Upper lobe of left lung (tissue), 6 donors: ENCODE results near the gene CCNO. TPM values are rescaled to one million over a fixed set of nuclear protein-coding genes. Genes with fewer than 3 reads are reported as not detected.
A peak's percentile ranks its signal among the peaks of the same experiment; 100 is the strongest.

Experiments used
- ATAC-seq, 2 donors: fragments of 200-7000 bp; cut with Tn5 transposase; one replicate each; pipeline ENCODE4 v1.9.1; 2022; ENCODE audit warnings: mild to moderate bottlenecking in 2 of 2, moderate library complexity in 2 of 2; ENCODE audit not compliant: low FRiP score in 2 of 2
- DNase-seq, 2 donors: peaks; one replicate each; pipeline ENCODE4 v3.0.0-alpha.2; 2019 to 2020
- H3K27ac ChIP-seq, 4 donors: fragments of 200-600 bp; sonication (generic); one replicate each; pipeline ENCODE4 v1.5.1; 2016 to 2019
- H3K27me3 ChIP-seq, 4 donors: fragments of 200-600 bp; sonication (generic); one replicate each; pipeline ENCODE4 v1.5.1; 2017 to 2019
- H3K36me3 ChIP-seq, 4 donors: fragments of 200-600 bp; sonication (generic); one replicate each; pipeline ENCODE4 v1.5.1; 2016 to 2019
- H3K4me1 ChIP-seq, 4 donors: fragments of 200-600 bp; sonication (generic); one replicate each; pipeline ENCODE4 v1.5.1; 2018 to 2019
- H3K4me3 ChIP-seq, 4 donors: fragments of 200-600 bp; sonication (generic); one replicate each; pipeline ENCODE4 v1.5.1; 2017 to 2019; ENCODE audit warnings: mild to moderate bottlenecking in 2 of 4, moderate library complexity in 1 of 4
- H3K9me3 ChIP-seq, 4 donors: fragments of 200-600 bp; sonication (generic); one replicate each; pipeline ENCODE4 v1.5.1; 2018 to 2019
- CTCF ChIP-seq, 6 experiments: fragments of 450-650 bp in 4 of 6; fragments of 200-600 bp in 2 of 6; sonication (generic) in 2 of 6; IDR thresholded peaks; one replicate each; pipeline ENCODE4 v1.5.1; 2016 to 2019; ENCODE audit warnings: antibody characterized with exemption in 6 of 6
- EP300 ChIP-seq, 4 donors: sonication (generic); formaldehyde crosslinking; IDR thresholded peaks; one replicate each; pipeline ENCODE4 v1.5.1; 2017; ENCODE audit warnings: antibody characterized with exemption in 4 of 4, control low read depth in 2 of 4
- POLR2A ChIP-seq, 4 donors: fragments of 450-650 bp; IDR thresholded peaks; one replicate each; pipeline ENCODE4 v1.5.1; 2016 to 2017; ENCODE audit warnings: antibody characterized with exemption in 4 of 4, mild to moderate bottlenecking in 2 of 4
- POLR2AphosphoS5 ChIP-seq, 2 donors: sonication (generic); formaldehyde crosslinking; IDR thresholded peaks; one replicate each; pipeline ENCODE4 v1.5.1; 2017; ENCODE audit warnings: antibody characterized with exemption in 2 of 2
- WGBS, 2 donors: methylation state at CpG; one replicate each; pipeline ENCODE4 v1.1.5; 2017 to 2018; 5-methylcytosine and 5-hydroxymethylcytosine counted together
- total RNA-seq, 6 donors: library from RNA; depleted of rRNA in 4 of 6; stranded (reverse); fragments of >200 nt in 4 of 6; gene quantifications; one replicate each; pipeline versions ENCODE4 v1.1.0 to v1.2.1, GENCODE V29; 2016 to 2021
- donor health status: DM: no; HTN: no; CAD: no; lungs with moderate emphysema.
- donor health status: DM: no; HTN: yes; CAD: no; lungs with severe emphysema.

Gene CCNO
- total RNA-seq, 6 donors from 2014 or later = 0.31 to 8.5 (median 2.4) TPM; not detected in 1

GRCh38 chr5:55232271-55232984 is 980 bp downstream of the CCNO start:
- DNase-seq (peak in 1 of 2 donors; percentile 71), ATAC-seq (no peak)
- Histone ChIP-seq H3K36me3 (no peaks in the 10 kb centered on the region), H3K27me3 (peaks cover 0 to 71% (median 47%) of the 10 kb centered on the region in 4 donors), H3K4me3 (peak overlapping the region; percentile 27 to 56 (median 48)), H3K4me1 (peaks cover 39 to 44% (median 40%) of the 10 kb centered on the region in 4 donors), H3K27ac (peak overlapping the region in 2 of 4 donors; percentile 12 to 18), H3K9me3 (no peaks in the 10 kb centered on the region)
- no peak for TF ChIP-seq CTCF (IDR thresholded peaks at IDR 0.05)
- TF ChIP-seq POLR2A (IDR thresholded peaks at IDR 0.05) = no peak
- 3% methylated on average over 41 to 44 of the region's 45 CpGs for WGBS, 2 donors

- H3K36me3 ChIP-seq = no peaks in the 10 kb centered on the region
- TF ChIP-seq POLR2A (IDR thresholded peaks at IDR 0.05) = no peak
- TF ChIP-seq POLR2AphosphoS5 (IDR thresholded peaks at IDR 0.05) = no peak
- no peak for TF ChIP-seq EP300 (IDR thresholded peaks at IDR 0.05)
- peaks cover 0 to 76% (median 51%) of the 10 kb centered on the region in 4 donors for H3K27me3 ChIP-seq
- no peak for ATAC-seq
- no peak overlapping the region for H3K27ac ChIP-seq
- no peak for DNase-seq
- H3K4me3 ChIP-seq = peak overlapping the region in 3 of 4 donors; percentile 43 to 56 (median 52)
- peaks cover 44 to 49% (median 45%) of the 10 kb centered on the region in 4 donors for H3K4me1 ChIP-seq
- 3 to 18% methylated on average over 9 to 11 of the region's 11 CpGs for WGBS, 2 donors
- no peaks in the 10 kb centered on the region for H3K9me3 ChIP-seq
Observed at GRCh38 chr5:55231919-55232270, 1.5 kb downstream of the CCNO start.

- Histone ChIP-seq H3K27ac (no peak overlapping the region), H3K27me3 (peaks cover 0 to 82% (median 57%) of the 10 kb centered on the region in 4 donors), H3K4me1 (peaks cover 51 to 56% (median 51%) of the 10 kb centered on the region in 4 donors), H3K4me3 (peak overlapping the region in 3 of 4 donors; percentile 43 to 56 (median 52)), H3K36me3 (no peaks in the 10 kb centered on the region), H3K9me3 (no peaks in the 10 kb centered on the region)
- WGBS, 2 donors = 5 to 7% methylated on average over 10 to 47 of the region's 48 CpGs
- ATAC-seq (no peak), DNase-seq (peak in 1 of 2 donors; percentile 83)
- peak in 1 of 6 experiments; percentile 14 for TF ChIP-seq CTCF (IDR thresholded peaks at IDR 0.05)
- no peak for TF ChIP-seq POLR2A (IDR thresholded peaks at IDR 0.05)
Observed at GRCh38 chr5:55231029-55231918, 2.1 kb downstream of the CCNO start.

GRCh38 chr5:55230086-55230629 is 3.2 kb downstream of the CCNO start:
- Histone ChIP-seq H3K4me3 (no peak overlapping the region), H3K36me3 (no peaks in the 10 kb centered on the region), H3K27me3 (peaks cover 0 to 91% (median 62%) of the 10 kb centered on the region in 4 donors), H3K4me1 (peaks cover 52 to 57% (median 53%) of the 10 kb centered on the region in 4 donors), H3K27ac (no peak overlapping the region), H3K9me3 (no peaks in the 10 kb centered on the region)
- 30 to 43% methylated on average over 8 of the region's 8 CpGs for WGBS, 2 donors
- DNase-seq (no peak), ATAC-seq (no peak)
- TF ChIP-seq EP300 (IDR thresholded peaks at IDR 0.05) (no peak), POLR2A (IDR thresholded peaks at IDR 0.05) (no peak), POLR2AphosphoS5 (IDR thresholded peaks at IDR 0.05) (no peak), CTCF (IDR thresholded peaks at IDR 0.05) (no peak)
